Small intestine (tissue), 7 donors: ENCODE results near the gene NRROS. TPM values are rescaled to one million over a fixed set of nuclear protein-coding genes. Genes with fewer than 3 reads are reported as not detected.

Experiments
- DNase-seq, 2 donors: peaks; one replicate each; pipeline versions ENCODE4 v3.0.0 to v3.0.0-alpha.2; 2013
- FAIRE-seq: peaks from 2 replicates; lab custom pipeline; 2012; peaks lifted over from hg19 to GRCh38; lab: Jason Lieb, UNC
- H3K27ac ChIP-seq, 3 donors: one replicate each; pipeline ENCODE4 v1.5.1; 2013; ENCODE audit warnings: low read length in 2 of 3, mild to moderate bottlenecking in 2 of 3, control low read depth in 1 of 3, inconsistent platforms in 1 of 3, low read depth in 1 of 3, moderate library complexity in 1 of 3
- H3K27me3 ChIP-seq, 3 donors: one replicate each; pipeline ENCODE4 v1.6.1; 2013; ENCODE audit warnings: low read length in 3 of 3, inconsistent platforms in 1 of 3; ENCODE audit not compliant: control insufficient read depth in 3 of 3, insufficient read depth in 3 of 3
- H3K36me3 ChIP-seq, 3 donors: one replicate each; pipeline ENCODE4 v1.6.1; 2013; ENCODE audit warnings: low read length in 3 of 3, inconsistent platforms in 1 of 3, low read depth in 1 of 3, mild to moderate bottlenecking in 1 of 3, moderate library complexity in 1 of 3; ENCODE audit not compliant: control insufficient read depth in 3 of 3, insufficient read depth in 2 of 3
- H3K4me1 ChIP-seq, 3 donors: one replicate each; pipeline ENCODE4 v1.6.1; 2013; ENCODE audit warnings: low read length in 2 of 3, inconsistent platforms in 1 of 3, low read depth in 1 of 3, mild to moderate bottlenecking in 1 of 3, moderate library complexity in 1 of 3; ENCODE audit not compliant: control insufficient read depth in 3 of 3, insufficient read depth in 2 of 3
- H3K4me3 ChIP-seq, 3 donors: one replicate each; pipeline ENCODE4 v1.5.1; 2013; ENCODE audit warnings: low read length in 3 of 3, control low read depth in 1 of 3, inconsistent platforms in 1 of 3, low read depth in 1 of 3, mild to moderate bottlenecking in 1 of 3, moderate library complexity in 1 of 3
- H3K9me3 ChIP-seq, 2 donors: one replicate each; pipeline ENCODE4 v1.6.1; 2013; ENCODE audit warnings: low read depth in 1 of 2, low read length in 1 of 2; ENCODE audit not compliant: control insufficient read depth in 2 of 2, insufficient read depth in 1 of 2
- WGBS, 3 donors: extraction: QIAGEN DNeasy Blood & Tissue Kit; methylation state at CpG; one replicate each; pipeline ENCODE4 v1.1.7; 2013; 5-methylcytosine and 5-hydroxymethylcytosine counted together
- polyA plus RNA-seq, 4 donors: library from polyadenylated mRNA; stranded (reverse) in 3 of 4; unstranded in 1 of 4; fragments of 200-250 nt in 3 of 4; fragments of 120-200 nt in 1 of 4; gene quantifications; one replicate each; pipeline versions ENCODE4 v1.2.1 to v1.2.3, GENCODE V29; 2013
- donor health status: healthy with polysubstance abuse.
- donor health status: control.
- donor health status: control.
- donor health status: Bipolar disorder and iron deficiency.
- donor health status: healthy.

NRROS gene
- polyA plus RNA-seq, 4 donors: 0.54 to 4.1 (median 1.5) TPM; not detected in 1

- DNase-seq (no peak), FAIRE-seq (no peak)
- WGBS, 3 donors: 85 to 87% (median 87%) methylated on average over 21 of the region's 21 CpGs
- Histone ChIP-seq H3K9me3 (no peaks in the 10 kb centered on the region), H3K27me3 (no peaks in the 10 kb centered on the region), H3K27ac (no peak overlapping the region), H3K4me3 (no peak overlapping the region), H3K36me3 (peaks cover 0 to 4% (median 0%) of the 10 kb centered on the region in 3 donors), H3K4me1 (no peaks in the 10 kb centered on the region)
Measured at GRCh38 chr3:196645897-196646665, 6.6 kb downstream of the NRROS start.

GRCh38 chr3:196646666-196647216 is 7.2 kb downstream of the NRROS start:
- Histone ChIP-seq H3K27ac (no peak overlapping the region), H3K27me3 (no peaks in the 10 kb centered on the region), H3K36me3 (peaks cover 0 to 4% (median 0%) of the 10 kb centered on the region in 3 donors), H3K4me1 (no peaks in the 10 kb centered on the region), H3K4me3 (no peak overlapping the region), H3K9me3 (no peaks in the 10 kb centered on the region)
- 90 to 94% (median 93%) methylated on average over 17 of the region's 17 CpGs for WGBS, 3 donors
- no peak for FAIRE-seq
- no peak for DNase-seq

- H3K27ac ChIP-seq: no peak overlapping the region
- no peaks in the 10 kb centered on the region for H3K9me3 ChIP-seq
- H3K4me1 ChIP-seq: no peaks in the 10 kb centered on the region
- peaks cover 0 to 5% (median 3%) of the 10 kb centered on the region in 3 donors for H3K36me3 ChIP-seq
- no peak for DNase-seq
- no peaks in the 10 kb centered on the region for H3K27me3 ChIP-seq
- H3K4me3 ChIP-seq: no peak overlapping the region
- FAIRE-seq: no peak
- 46 to 57% (median 52%) methylated on average over 6 of the region's 6 CpGs for WGBS, 3 donors
Measured at GRCh38 chr3:196650740-196651311, 11.3 kb downstream of the NRROS start.

GRCh38 chr3:196651819-196652218 is 12.3 kb downstream of the NRROS start:
- no peaks in the 10 kb centered on the region for H3K27me3 ChIP-seq
- 76 to 98% (median 94%) methylated on average over 3 of the region's 3 CpGs for WGBS, 3 donors

GRCh38 chr3:196652961-196653795 is 13.7 kb downstream of the NRROS start:
- no peaks in the 10 kb centered on the region for H3K9me3 ChIP-seq
- no peak for FAIRE-seq
- peaks cover 0 to 4% (median 3%) of the 10 kb centered on the region in 3 donors for H3K36me3 ChIP-seq
- WGBS, 3 donors: 82 to 85% (median 82%) methylated on average over 15 of the region's 15 CpGs
- DNase-seq: no peak
- no peaks in the 10 kb centered on the region for H3K27me3 ChIP-seq
- no peaks in the 10 kb centered on the region for H3K4me1 ChIP-seq
- no peak overlapping the region for H3K27ac ChIP-seq
- no peak overlapping the region for H3K4me3 ChIP-seq

More at GRCh38 chr3:196651819-196652218, 12.3 kb downstream of the NRROS start:
- no peak for FAIRE-seq
- Histone ChIP-seq H3K27ac (peak overlapping the region in 1 of 3 donors; percentile 21), H3K4me1 (no peaks in the 10 kb centered on the region), H3K36me3 (peaks cover 0 to 4% (median 3%) of the 10 kb centered on the region in 3 donors), H3K9me3 (no peaks in the 10 kb centered on the region), H3K4me3 (no peak overlapping the region)
- DNase-seq: no peak

- FAIRE-seq (no peak), DNase-seq (no peak)
- Histone ChIP-seq H3K36me3 (peaks cover 0 to 4% (median 3%) of the 10 kb centered on the region in 3 donors), H3K4me1 (no peaks in the 10 kb centered on the region), H3K4me3 (no peak overlapping the region), H3K27me3 (no peaks in the 10 kb centered on the region), H3K9me3 (no peaks in the 10 kb centered on the region), H3K27ac (no peak overlapping the region)
- WGBS, 3 donors: 88 to 89% (median 89%) methylated on average over 12 of the region's 12 CpGs
Measured at GRCh38 chr3:196654006-196654734, 14.7 kb downstream of the NRROS start.

GRCh38 chr3:196654735-196655090 is 15.2 kb downstream of the NRROS start:
- WGBS, 3 donors: 93 to 97% (median 95%) methylated on average over 7 of the region's 7 CpGs
- Histone ChIP-seq H3K9me3 (no peaks in the 10 kb centered on the region), H3K4me1 (no peaks in the 10 kb centered on the region), H3K27ac (no peak overlapping the region), H3K27me3 (no peaks in the 10 kb centered on the region), H3K36me3 (peaks cover 0 to 4% (median 3%) of the 10 kb centered on the region in 3 donors), H3K4me3 (no peak overlapping the region)
- FAIRE-seq (no peak), DNase-seq (no peak)
